SK-N-MC (cell line): Measurements from ENCODE around the gene MME.

Source experiments
- EZH2 ChIP-seq: fragments of 200-600 bp; sonication (generic); IDR thresholded peaks from one replicate; pipeline ENCODE4 v1.6.1; 2017; ENCODE audit warnings: antibody characterized with exemption
- POLR2AphosphoS5 ChIP-seq: IDR thresholded peaks from 2 replicates; pipeline ENCODE4 v1.6.1; 2012; ENCODE audit warnings: mild to moderate bottlenecking, low read depth, low read length, borderline replicate concordance

- no peak for TF ChIP-seq POLR2AphosphoS5
- no peak for TF ChIP-seq EZH2
Measured at GRCh38 chr3:155102329-155102728, 22.2 kb downstream of the MME start.
